ENCODE data around the gene KRT25.

KRT25 gene, protein sequence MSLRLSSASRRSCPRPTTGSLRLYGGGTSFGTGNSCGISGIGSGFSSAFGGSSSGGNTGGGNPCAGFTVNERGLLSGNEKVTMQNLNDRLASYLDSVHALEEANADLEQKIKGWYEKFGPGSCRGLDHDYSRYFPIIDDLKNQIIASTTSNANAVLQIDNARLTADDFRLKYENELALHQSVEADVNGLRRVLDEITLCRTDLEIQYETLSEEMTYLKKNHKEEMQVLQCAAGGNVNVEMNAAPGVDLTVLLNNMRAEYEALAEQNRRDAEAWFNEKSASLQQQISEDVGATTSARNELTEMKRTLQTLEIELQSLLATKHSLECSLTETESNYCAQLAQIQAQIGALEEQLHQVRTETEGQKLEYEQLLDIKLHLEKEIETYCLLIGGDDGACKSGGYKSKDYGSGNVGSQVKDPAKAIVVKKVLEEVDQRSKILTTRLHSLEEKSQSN

DNA sequence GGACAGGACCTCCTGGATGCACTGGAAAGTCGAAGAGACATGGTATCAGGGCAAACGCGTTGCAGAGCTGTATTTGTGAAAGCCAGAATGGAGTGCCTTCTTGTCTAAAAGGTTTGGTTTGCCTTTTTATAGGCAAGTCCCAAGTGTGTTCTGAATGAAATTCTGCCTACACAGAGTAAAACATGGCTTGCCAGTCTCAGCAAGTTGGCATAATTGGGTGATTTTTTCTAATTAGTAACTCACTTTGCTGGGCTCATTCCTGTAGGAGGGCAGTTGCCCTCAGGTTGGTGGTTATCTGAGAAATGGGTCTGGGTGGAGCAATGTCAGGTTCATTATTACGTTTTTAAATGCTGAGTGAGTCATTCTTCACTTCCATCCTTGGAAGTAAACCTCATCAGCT is at the start of gene KRT25:
Gene KRT25, minus strand, starts transcription at position 101 of the 400 bp plus-strand sequence. Its CDS starts 60 bp downstream, at position 41.
- H3K4me3 ChIP-seq (ENCODE audit: low read depth, low read length) = no peak within 1 kb of the TSS
- TF ChIP-seq CTCF (IDR thresholded peaks at IDR 0.05; ENCODE audit: borderline replicate concordance, insufficient read depth, low read depth, low read length) = no peak

- TF ChIP-seq CTCF (IDR thresholded peaks at IDR 0.05; ENCODE audit: borderline replicate concordance, insufficient read depth, low read depth, low read length) = peak; percentile 79
- H3K4me3 ChIP-seq (ENCODE audit: low read depth, low read length) = no peak overlapping the region
These were observed 48.5 kb upstream of the KRT25 start for GRCh38 chr17:40803617-40804082.

DNA sequence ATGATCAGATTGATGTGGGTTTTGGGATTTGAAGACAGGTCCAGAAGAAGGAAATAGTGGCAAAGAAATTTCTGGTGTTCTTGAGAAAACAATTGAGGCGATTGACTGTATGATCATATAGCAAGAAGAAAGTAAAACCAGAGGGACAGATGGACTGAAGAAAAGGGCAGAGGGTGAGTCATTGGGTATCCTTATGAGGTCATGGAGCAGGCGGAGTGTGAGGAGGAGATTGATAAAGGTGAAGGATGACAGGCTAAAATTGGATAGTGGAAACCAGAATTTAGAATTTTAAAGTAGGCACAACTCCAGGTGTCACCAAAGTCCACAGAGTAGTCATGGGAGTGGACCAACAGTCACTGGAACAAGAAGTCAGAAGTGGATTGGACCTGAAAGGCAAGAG is 46.0 kb upstream of the KRT25 start:
- no peak for TF ChIP-seq CTCF (IDR thresholded peaks at IDR 0.05; ENCODE audit: borderline replicate concordance, insufficient read depth, low read depth, low read length)
- no peak overlapping the region for H3K4me3 ChIP-seq (ENCODE audit: low read depth, low read length)

DNA sequence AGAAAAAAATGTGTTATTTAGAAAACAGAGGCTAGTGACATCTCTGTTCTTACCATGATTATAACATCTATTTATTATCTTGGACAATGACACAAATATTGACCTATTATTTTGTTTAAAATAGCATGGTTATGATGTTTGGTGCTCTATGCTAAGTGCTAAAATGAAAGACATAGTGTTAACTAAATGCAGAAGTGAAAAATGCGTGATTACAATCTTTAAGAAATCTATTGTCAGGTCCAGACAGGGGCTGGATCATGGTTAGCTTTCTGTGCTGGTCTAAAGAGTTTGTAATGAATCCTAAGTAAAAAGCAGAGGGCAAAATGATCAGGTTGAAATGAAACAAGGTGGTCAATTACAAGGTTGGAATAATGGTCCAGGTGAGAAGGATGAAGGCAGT is 45.2 kb upstream of the KRT25 start:
- no peak overlapping the region for H3K4me3 ChIP-seq (ENCODE audit: low read depth, low read length)
- TF ChIP-seq CTCF (IDR thresholded peaks at IDR 0.05; ENCODE audit: borderline replicate concordance, insufficient read depth, low read depth, low read length) = no peak

DNA sequence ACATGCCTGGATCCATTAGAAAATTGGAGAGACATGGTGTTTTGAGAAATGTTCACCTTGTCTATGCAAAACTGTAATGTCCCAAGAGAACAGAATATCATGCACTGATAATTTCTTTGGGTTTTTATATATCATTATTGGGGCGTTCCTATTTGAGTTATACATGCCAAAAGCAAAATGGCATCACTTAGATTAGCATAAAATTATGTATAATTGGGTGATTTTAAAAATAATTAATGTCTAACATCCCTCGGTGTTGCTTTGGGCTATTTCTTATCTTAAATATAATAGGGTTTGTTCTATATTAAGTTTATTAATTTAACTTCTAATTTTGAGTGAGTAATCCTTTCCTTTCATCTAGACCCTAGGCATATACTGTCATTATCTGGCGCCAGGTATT is 44.7 kb upstream of the KRT25 start, which contains the start of gene KRT28:
Gene KRT28, minus strand, starts transcription at position 101 of the 400 bp plus-strand sequence. Its CDS starts 66 bp downstream, at position 35.
- no peak within 1 kb of the TSS for H3K4me3 ChIP-seq (ENCODE audit: low read depth, low read length)
- TF ChIP-seq CTCF (IDR thresholded peaks at IDR 0.05; ENCODE audit: borderline replicate concordance, insufficient read depth, low read depth, low read length) = no peak

- H3K4me3 ChIP-seq (ENCODE audit: low read depth, low read length) = no peak overlapping the region
- TF ChIP-seq CTCF (IDR thresholded peaks at IDR 0.05; ENCODE audit: borderline replicate concordance, insufficient read depth, low read depth, low read length) = no peak
These were observed 41.7 kb upstream of the KRT25 start for GRCh38 chr17:40796846-40797245.

Measured in GM12875 (cell line).